Transverse colon (tissue), 3 donors: ENCODE results near the gene ARF3.

Experiments used
- EP300 ChIP-seq: sonication (generic); formaldehyde crosslinking; IDR thresholded peaks from one replicate; pipeline ENCODE4 v1.6.1; 2017; ENCODE audit warnings: antibody characterized with exemption, low read depth
- POLR2A ChIP-seq: fragments of 450-650 bp; IDR thresholded peaks from one replicate; pipeline ENCODE4 v1.6.1; 2016; ENCODE audit warnings: antibody characterized with exemption, mild to moderate bottlenecking, moderate library complexity
- TF ChIP-seq, protein P1 (sequence below), 5 experiments: fragments of 200-600 bp in 3 of 5; fragments of 450-650 bp in 2 of 5; sonication (generic) in 3 of 5; IDR thresholded peaks; 1 replicate in 2 of 5; 2 replicates in 3 of 5; pipeline ENCODE4 v1.5.1; 2016 to 2017; ENCODE audit warnings: antibody characterized with exemption in 5 of 5, inconsistent platforms in 3 of 5, mild to moderate bottlenecking in 2 of 5, moderate library complexity in 1 of 5

GRCh38 chr12:48929551-48929950 lies 27.7 kb downstream of the ARF3 start:
- TF ChIP-seq, protein P1, sequence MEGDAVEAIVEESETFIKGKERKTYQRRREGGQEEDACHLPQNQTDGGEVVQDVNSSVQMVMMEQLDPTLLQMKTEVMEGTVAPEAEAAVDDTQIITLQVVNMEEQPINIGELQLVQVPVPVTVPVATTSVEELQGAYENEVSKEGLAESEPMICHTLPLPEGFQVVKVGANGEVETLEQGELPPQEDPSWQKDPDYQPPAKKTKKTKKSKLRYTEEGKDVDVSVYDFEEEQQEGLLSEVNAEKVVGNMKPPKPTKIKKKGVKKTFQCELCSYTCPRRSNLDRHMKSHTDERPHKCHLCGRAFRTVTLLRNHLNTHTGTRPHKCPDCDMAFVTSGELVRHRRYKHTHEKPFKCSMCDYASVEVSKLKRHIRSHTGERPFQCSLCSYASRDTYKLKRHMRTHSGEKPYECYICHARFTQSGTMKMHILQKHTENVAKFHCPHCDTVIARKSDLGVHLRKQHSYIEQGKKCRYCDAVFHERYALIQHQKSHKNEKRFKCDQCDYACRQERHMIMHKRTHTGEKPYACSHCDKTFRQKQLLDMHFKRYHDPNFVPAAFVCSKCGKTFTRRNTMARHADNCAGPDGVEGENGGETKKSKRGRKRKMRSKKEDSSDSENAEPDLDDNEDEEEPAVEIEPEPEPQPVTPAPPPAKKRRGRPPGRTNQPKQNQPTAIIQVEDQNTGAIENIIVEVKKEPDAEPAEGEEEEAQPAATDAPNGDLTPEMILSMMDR (IDR thresholded peaks at IDR 0.05): no peak
- TF ChIP-seq POLR2A (no peak), EP300 (no peak)
